HL-60 (cell line): Measurements from ENCODE around the gene RUNX3.

Experiments
- DNase-seq, 2 experiments: peaks; one replicate each; pipeline ENCODE4 v3.0.0-alpha.2; 2010 to 2020; ENCODE audit warnings: low read depth in 1 of 2, low spot score in 1 of 2
- H3K27ac ChIP-seq: fragments of 250-450 bp; sonication (Bioruptor Pico); replicated peaks from 2 replicates; pipeline ENCODE4 v1.5.1; 2020; ENCODE audit warnings: mild to moderate bottlenecking, moderate library complexity
- H3K27me3 ChIP-seq: fragments of 250-450 bp; sonication (Bioruptor Pico); 2 replicates; pipeline ENCODE4 v1.5.1; 2021; ENCODE audit warnings: mild to moderate bottlenecking, moderate library complexity; ENCODE audit not compliant: insufficient read depth, poor library complexity, severe bottlenecking
- H3K4me3 ChIP-seq: replicated peaks from 2 replicates; pipeline ENCODE4 v1.5.1; 2011; ENCODE audit warnings: mild to moderate bottlenecking, control low read depth, low read length; ENCODE audit not compliant: insufficient read depth
- GABPA ChIP-seq: IDR thresholded peaks from 2 replicates; pipeline ENCODE4 v1.6.1; 2012; ENCODE audit warnings: low read depth
- POLR2AphosphoS5 ChIP-seq: IDR thresholded peaks from 2 replicates; pipeline ENCODE4 v1.6.1; 2012; ENCODE audit warnings: low read depth
- SPI1 ChIP-seq: IDR thresholded peaks from 2 replicates; pipeline ENCODE4 v1.6.1; 2012; ENCODE audit warnings: low read depth, mild to moderate bottlenecking, borderline replicate concordance
- TF ChIP-seq, protein P1 (sequence below): IDR thresholded peaks from 2 replicates; pipeline ENCODE4 v1.6.1; 2012; ENCODE audit warnings: low read depth; ENCODE audit not compliant: insufficient replicate concordance
- TF ChIP-seq, protein P2 (sequence below): IDR thresholded peaks from one replicate; pipeline ENCODE4 v1.5.1; 2011; ENCODE audit warnings: low read length, control low read depth, inconsistent platforms; ENCODE audit not compliant: insufficient read depth

Gene RUNX3

DNA sequence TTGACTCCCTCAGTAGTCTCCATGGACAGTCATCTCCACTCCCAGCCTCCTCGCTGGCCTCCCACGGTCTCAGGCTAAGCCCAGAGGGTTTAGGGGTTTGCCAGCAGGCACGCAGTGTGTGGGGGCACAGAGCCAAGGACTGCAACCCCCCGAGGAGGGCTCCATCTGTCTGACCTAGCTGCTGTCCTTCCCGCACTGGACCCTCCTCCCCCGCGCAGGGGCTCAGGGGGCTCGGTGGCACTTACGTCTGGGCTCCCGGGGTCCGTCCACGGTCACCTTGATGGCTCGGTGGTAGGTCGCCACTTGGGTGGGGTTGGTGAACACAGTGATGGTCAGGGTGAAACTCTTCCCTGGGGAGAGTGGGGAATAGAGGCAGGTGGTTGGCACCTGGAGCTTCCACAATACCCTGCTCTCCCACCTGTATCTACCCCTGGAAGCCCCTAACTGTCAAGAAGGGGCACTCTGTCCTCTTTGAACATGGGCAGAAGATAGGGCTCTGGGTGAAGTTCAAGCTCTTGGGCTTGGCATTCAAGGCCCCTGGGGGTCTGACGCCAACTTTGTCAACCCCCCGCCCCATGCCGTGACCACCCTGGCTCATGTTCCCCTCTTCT is 11.0 kb downstream of the RUNX3 start:
- TF ChIP-seq SPI1 (no peak), POLR2AphosphoS5 (no peak), GABPA (no peak)
- TF ChIP-seq, protein P1, sequence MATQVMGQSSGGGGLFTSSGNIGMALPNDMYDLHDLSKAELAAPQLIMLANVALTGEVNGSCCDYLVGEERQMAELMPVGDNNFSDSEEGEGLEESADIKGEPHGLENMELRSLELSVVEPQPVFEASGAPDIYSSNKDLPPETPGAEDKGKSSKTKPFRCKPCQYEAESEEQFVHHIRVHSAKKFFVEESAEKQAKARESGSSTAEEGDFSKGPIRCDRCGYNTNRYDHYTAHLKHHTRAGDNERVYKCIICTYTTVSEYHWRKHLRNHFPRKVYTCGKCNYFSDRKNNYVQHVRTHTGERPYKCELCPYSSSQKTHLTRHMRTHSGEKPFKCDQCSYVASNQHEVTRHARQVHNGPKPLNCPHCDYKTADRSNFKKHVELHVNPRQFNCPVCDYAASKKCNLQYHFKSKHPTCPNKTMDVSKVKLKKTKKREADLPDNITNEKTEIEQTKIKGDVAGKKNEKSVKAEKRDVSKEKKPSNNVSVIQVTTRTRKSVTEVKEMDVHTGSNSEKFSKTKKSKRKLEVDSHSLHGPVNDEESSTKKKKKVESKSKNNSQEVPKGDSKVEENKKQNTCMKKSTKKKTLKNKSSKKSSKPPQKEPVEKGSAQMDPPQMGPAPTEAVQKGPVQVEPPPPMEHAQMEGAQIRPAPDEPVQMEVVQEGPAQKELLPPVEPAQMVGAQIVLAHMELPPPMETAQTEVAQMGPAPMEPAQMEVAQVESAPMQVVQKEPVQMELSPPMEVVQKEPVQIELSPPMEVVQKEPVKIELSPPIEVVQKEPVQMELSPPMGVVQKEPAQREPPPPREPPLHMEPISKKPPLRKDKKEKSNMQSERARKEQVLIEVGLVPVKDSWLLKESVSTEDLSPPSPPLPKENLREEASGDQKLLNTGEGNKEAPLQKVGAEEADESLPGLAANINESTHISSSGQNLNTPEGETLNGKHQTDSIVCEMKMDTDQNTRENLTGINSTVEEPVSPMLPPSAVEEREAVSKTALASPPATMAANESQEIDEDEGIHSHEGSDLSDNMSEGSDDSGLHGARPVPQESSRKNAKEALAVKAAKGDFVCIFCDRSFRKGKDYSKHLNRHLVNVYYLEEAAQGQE, result no peak
- TF ChIP-seq, protein P2, sequence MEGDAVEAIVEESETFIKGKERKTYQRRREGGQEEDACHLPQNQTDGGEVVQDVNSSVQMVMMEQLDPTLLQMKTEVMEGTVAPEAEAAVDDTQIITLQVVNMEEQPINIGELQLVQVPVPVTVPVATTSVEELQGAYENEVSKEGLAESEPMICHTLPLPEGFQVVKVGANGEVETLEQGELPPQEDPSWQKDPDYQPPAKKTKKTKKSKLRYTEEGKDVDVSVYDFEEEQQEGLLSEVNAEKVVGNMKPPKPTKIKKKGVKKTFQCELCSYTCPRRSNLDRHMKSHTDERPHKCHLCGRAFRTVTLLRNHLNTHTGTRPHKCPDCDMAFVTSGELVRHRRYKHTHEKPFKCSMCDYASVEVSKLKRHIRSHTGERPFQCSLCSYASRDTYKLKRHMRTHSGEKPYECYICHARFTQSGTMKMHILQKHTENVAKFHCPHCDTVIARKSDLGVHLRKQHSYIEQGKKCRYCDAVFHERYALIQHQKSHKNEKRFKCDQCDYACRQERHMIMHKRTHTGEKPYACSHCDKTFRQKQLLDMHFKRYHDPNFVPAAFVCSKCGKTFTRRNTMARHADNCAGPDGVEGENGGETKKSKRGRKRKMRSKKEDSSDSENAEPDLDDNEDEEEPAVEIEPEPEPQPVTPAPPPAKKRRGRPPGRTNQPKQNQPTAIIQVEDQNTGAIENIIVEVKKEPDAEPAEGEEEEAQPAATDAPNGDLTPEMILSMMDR, result no peak
- Histone ChIP-seq H3K4me3 (no peak overlapping the region), H3K27me3 (no peaks in the 10 kb centered on the region)

DNA sequence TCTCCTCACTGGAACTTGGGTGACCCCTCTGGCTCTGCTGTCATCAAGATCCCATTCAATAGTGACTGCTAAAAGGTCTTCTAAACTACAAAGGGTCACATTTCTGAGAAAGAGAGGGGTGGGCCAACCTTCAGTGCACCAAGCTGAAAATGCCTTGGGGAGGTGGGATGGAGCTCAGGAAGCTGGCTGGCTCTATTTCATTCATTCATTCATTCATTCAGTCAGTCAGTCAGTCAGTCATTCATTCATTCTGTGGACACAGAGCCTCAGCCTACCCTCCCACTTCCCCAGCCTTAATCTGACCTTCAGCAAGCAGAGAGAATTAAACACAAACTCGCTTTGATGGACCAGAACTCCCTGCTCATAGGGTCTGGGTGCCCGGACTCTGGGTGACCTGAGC is 11.7 kb downstream of the RUNX3 start:
- Histone ChIP-seq H3K4me3 (no peak overlapping the region), H3K27ac (no peak overlapping the region), H3K27me3 (no peaks in the 10 kb centered on the region)
- no peak for DNase-seq
- no peak for TF ChIP-seq SPI1
- TF ChIP-seq, protein P2, result no peak
- no peak for TF ChIP-seq GABPA

More for the DNA sequence above, 11.0 kb downstream of the RUNX3 start:
- no peak overlapping the region for H3K27ac ChIP-seq
- DNase-seq, result no peak

- TF ChIP-seq GABPA, result no peak
- TF ChIP-seq SPI1, result no peak
- TF ChIP-seq, protein P2, result no peak
- TF ChIP-seq POLR2AphosphoS5, result no peak
- TF ChIP-seq, protein P1, result no peak
- Histone ChIP-seq H3K27ac (no peak overlapping the region), H3K27me3 (no peaks in the 10 kb centered on the region), H3K4me3 (no peak overlapping the region)
- DNase-seq, result no peak
Measured at GRCh38 chr1:24917327-24918074, 12.6 kb downstream of the RUNX3 start.
